ENCODE data around the gene XPO5.
A peak's percentile ranks its signal among the peaks of the same experiment; 100 is the strongest.

Gene XPO5

DNA sequence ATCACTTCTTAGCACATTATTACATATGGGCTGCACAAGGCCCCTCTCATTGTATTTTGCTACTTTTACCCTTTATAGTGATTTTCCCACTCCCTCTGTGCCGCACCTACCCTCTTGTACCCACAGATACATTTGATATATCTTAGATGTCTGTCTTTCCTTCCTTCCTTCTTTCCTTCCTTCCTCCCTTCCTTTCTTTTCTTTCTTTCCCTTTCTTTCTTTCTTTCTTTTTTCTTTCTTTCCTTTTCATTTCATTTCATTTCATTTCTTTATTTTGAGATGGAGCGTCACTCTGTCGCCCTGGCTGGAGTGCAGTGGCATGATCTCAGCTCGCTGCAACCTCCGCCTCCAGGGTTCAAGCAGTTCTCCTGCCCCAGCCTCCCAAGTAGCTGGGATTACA is 12.4 kb upstream of the XPO5 start:
- TF ChIP-seq, protein P1, sequence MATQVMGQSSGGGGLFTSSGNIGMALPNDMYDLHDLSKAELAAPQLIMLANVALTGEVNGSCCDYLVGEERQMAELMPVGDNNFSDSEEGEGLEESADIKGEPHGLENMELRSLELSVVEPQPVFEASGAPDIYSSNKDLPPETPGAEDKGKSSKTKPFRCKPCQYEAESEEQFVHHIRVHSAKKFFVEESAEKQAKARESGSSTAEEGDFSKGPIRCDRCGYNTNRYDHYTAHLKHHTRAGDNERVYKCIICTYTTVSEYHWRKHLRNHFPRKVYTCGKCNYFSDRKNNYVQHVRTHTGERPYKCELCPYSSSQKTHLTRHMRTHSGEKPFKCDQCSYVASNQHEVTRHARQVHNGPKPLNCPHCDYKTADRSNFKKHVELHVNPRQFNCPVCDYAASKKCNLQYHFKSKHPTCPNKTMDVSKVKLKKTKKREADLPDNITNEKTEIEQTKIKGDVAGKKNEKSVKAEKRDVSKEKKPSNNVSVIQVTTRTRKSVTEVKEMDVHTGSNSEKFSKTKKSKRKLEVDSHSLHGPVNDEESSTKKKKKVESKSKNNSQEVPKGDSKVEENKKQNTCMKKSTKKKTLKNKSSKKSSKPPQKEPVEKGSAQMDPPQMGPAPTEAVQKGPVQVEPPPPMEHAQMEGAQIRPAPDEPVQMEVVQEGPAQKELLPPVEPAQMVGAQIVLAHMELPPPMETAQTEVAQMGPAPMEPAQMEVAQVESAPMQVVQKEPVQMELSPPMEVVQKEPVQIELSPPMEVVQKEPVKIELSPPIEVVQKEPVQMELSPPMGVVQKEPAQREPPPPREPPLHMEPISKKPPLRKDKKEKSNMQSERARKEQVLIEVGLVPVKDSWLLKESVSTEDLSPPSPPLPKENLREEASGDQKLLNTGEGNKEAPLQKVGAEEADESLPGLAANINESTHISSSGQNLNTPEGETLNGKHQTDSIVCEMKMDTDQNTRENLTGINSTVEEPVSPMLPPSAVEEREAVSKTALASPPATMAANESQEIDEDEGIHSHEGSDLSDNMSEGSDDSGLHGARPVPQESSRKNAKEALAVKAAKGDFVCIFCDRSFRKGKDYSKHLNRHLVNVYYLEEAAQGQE (IDR thresholded peaks at IDR 0.05; ENCODE audit: insufficient read depth in 1 of 2, low read depth in 2 of 2, low read length in 2 of 2) = no peak
- no peak for TF ChIP-seq TAF1 (IDR thresholded peaks at IDR 0.05; ENCODE audit: borderline replicate concordance, insufficient read depth, low read length)

DNA sequence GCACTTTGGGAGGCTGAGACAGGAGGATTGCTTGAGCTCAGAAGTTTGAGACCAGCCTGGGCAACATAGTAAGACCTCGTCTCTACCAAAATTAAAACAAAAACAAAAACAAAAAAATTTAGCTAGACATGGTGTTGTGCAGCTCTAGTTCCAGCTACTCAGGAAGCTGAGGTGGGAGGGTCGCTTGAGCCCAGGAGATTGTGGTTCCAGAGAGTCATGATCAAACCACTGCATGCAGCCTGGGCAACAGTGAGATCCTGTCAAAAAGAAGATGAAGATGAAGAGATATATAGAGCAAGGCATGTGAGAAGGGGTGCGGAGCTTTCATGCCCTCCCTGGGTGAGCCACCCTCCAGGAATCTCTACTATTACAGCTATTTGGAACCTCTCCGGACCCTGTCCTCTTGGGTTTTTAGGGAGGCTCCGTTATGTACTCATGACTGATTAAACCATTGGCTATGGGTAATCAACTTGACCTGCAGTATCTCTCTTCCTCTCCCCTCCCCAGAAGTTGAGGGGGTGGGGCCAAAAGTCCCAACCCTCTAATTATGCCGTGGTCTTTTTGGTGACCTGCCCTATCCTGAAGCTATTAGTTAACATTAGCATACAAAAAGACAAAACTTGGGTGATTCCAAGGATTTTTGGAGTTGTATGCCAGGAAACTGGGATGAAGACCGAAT is 9.2 kb upstream of the XPO5 start:
- TF ChIP-seq FOXP2 (optimal IDR thresholded peaks at IDR 0.05; ENCODE audit: borderline replicate concordance, extremely low read depth, extremely low read length, insufficient read depth) (no peak), POLR2AphosphoS5 (IDR thresholded peaks at IDR 0.05; ENCODE audit: low read depth, low read length) (no peak), SIN3A (IDR thresholded peaks at IDR 0.05; ENCODE audit: borderline replicate concordance, insufficient read depth, low read length) (no peak), TAF1 (IDR thresholded peaks at IDR 0.05; ENCODE audit: borderline replicate concordance, insufficient read depth, low read length) (no peak)
- TF ChIP-seq, protein P1 (IDR thresholded peaks at IDR 0.05; ENCODE audit: insufficient read depth in 1 of 2, low read depth in 2 of 2, low read length in 2 of 2) = no peak

DNA sequence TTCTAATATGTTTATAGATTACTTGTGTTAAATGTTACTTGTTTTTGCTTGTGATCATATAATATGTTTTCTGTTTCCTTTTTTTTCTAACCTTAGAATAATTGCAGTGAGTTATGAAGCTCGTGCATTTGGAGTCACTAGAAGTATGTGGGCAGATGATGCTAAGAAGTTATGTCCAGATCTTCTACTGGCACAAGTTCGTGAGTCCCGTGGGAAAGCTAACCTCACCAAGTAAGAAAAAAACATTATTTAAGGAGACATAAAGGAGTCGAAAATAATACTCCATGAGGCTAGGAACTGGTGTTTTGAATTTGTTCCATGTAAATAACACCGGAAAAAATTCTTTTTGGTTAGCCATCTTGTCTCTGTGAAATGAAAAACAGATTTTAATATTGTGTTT is 7.1 kb upstream of the XPO5 start:
- TF ChIP-seq POLR2AphosphoS5 (IDR thresholded peaks at IDR 0.05; ENCODE audit: low read depth, low read length) (no peak), TAF1 (IDR thresholded peaks at IDR 0.05; ENCODE audit: borderline replicate concordance, insufficient read depth, low read length) (no peak), SIN3A (IDR thresholded peaks at IDR 0.05; ENCODE audit: borderline replicate concordance, insufficient read depth, low read length) (no peak)

DNA sequence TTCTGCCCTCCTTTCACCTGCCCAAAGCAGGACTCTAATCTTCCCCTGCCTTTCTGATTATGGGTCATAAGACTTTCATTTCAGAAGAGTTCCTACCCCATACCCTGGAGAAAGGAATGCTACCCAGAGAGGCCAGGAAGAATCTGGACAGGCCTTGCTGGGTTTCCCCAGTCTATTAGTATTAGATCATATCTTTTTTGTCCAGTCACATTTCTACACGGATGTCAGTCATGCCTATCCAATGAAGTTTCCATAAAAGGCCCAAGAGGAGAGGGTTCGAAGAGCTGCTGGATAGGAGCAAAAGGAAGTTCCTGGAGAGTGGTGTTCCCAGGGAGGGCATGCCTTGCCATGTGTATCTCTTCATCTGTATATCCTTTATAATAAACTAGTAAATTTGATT is 3.3 kb upstream of the XPO5 start:
- TF ChIP-seq TAF1 (IDR thresholded peaks at IDR 0.05; ENCODE audit: borderline replicate concordance, insufficient read depth, low read length) (no peak), FOXP2 (optimal IDR thresholded peaks at IDR 0.05; ENCODE audit: borderline replicate concordance, extremely low read depth, extremely low read length, insufficient read depth) (no peak), SIN3A (IDR thresholded peaks at IDR 0.05; ENCODE audit: borderline replicate concordance, insufficient read depth, low read length) (peak; percentile 41; the same call in 1 of the 2 replicates), POLR2AphosphoS5 (IDR thresholded peaks at IDR 0.05; ENCODE audit: low read depth, low read length) (no peak)
- TF ChIP-seq, protein P1 (IDR thresholded peaks at IDR 0.05; ENCODE audit: insufficient read depth in 1 of 2, low read depth in 2 of 2, low read length in 2 of 2) = no peak

DNA sequence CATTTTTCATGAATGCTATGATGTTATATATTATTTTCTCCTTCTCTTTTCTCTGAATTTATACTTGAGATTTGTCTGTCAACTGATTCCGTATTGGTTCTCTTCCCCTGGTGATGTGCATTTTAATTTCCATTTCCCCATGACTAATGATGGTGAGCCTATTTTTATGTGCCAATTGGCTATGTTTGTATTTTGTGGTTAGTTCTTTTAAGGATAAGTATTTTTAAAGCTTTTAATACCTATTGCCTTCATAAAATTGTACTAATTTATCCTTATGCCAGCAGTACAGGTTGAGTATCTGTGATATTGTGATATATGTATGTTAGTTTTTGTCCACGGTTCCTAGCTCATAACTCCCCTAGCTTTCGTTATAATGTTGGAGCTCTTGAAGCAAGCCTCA is 2.9 kb upstream of the XPO5 start:
- TF ChIP-seq, protein P1 (IDR thresholded peaks at IDR 0.05; ENCODE audit: insufficient read depth in 1 of 2, low read depth in 2 of 2, low read length in 2 of 2) = no peak
- no peak for TF ChIP-seq POLR2AphosphoS5 (IDR thresholded peaks at IDR 0.05; ENCODE audit: low read depth, low read length)
- no peak for TF ChIP-seq FOXP2 (optimal IDR thresholded peaks at IDR 0.05; ENCODE audit: borderline replicate concordance, extremely low read depth, extremely low read length, insufficient read depth)
- TF ChIP-seq SIN3A (IDR thresholded peaks at IDR 0.05; ENCODE audit: borderline replicate concordance, insufficient read depth, low read length) = no peak
- no peak for TF ChIP-seq TAF1 (IDR thresholded peaks at IDR 0.05; ENCODE audit: borderline replicate concordance, insufficient read depth, low read length)

All from PFSK-1 (cell line).